ENCODE measurements around the gene ADI1. TPM values are rescaled to one million over a fixed set of nuclear protein-coding genes. Genes with fewer than 3 reads are reported as not detected.

ADI1 gene
- total and polyA plus RNA-seq, 4 donors: 56.2 to 660 (median 158) TPM

DNA sequence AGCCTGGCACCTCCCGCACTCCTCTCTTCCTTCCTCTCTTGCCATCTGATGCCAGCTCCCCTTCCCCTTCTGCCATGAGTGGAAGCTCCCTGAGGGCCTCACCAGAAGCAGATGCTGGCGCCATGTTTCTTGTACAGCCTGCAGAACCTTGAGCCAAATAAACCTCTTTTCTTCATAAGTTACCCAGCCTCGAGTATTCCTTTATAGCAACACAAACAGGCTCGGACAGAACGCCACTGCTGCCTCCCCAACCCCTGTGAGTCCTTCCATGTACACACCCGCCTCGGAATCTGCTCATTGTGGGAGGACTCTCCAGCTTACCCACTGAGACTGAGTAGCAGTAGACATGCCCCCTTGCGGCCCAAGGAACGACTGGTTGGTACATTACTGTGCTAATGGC, 47.5 kb upstream of the ADI1 start:
- Histone ChIP-seq H3K27me3 (ENCODE audit: control insufficient read depth in 4 of 4, insufficient read depth in 4 of 4, low read length in 3 of 4) (no peaks in the 10 kb centered on the region), H3K27ac (ENCODE audit: low read depth in 1 of 2, low read length in 2 of 2) (no peak overlapping the region), H3K4me3 (ENCODE audit: low read depth in 1 of 3, low read length in 3 of 3) (no peak overlapping the region), H3K36me3 (ENCODE audit: control insufficient read depth in 4 of 4, insufficient read depth in 3 of 4, low read depth in 1 of 4, low read length in 3 of 4) (no peaks in the 10 kb centered on the region), H3K9ac (ENCODE audit: low read depth in 1 of 2, low read length in 2 of 2) (no peak overlapping the region), H3K9me3 (ENCODE audit: control insufficient read depth in 4 of 4, low read length in 3 of 4) (no peaks in the 10 kb centered on the region), H3K4me1 (ENCODE audit: control insufficient read depth in 4 of 4, insufficient read depth in 4 of 4, low read length in 3 of 4) (no peaks in the 10 kb centered on the region)
- no peak for DNase-seq (ENCODE audit: low spot score)
- WGBS: 95% methylated on average over 9 of the region's 9 CpGs
- TF ChIP-seq TAF1 (conservative IDR thresholded peaks at IDR 0.05) (no peak), RAD21 (IDR thresholded peaks at IDR 0.05) (no peak), HNF4A (conservative IDR thresholded peaks at IDR 0.05) (no peak), YY1 (IDR thresholded peaks at IDR 0.05) (no peak), EGR1 (IDR thresholded peaks at IDR 0.05; ENCODE audit: low read depth in 2 of 2) (no peak), FOXA2 (IDR thresholded peaks at IDR 0.05) (no peak)
- TF ChIP-seq, protein P1, sequence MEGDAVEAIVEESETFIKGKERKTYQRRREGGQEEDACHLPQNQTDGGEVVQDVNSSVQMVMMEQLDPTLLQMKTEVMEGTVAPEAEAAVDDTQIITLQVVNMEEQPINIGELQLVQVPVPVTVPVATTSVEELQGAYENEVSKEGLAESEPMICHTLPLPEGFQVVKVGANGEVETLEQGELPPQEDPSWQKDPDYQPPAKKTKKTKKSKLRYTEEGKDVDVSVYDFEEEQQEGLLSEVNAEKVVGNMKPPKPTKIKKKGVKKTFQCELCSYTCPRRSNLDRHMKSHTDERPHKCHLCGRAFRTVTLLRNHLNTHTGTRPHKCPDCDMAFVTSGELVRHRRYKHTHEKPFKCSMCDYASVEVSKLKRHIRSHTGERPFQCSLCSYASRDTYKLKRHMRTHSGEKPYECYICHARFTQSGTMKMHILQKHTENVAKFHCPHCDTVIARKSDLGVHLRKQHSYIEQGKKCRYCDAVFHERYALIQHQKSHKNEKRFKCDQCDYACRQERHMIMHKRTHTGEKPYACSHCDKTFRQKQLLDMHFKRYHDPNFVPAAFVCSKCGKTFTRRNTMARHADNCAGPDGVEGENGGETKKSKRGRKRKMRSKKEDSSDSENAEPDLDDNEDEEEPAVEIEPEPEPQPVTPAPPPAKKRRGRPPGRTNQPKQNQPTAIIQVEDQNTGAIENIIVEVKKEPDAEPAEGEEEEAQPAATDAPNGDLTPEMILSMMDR (IDR thresholded peaks at IDR 0.05; ENCODE audit: low read depth, low read length, missing input control): no peak
- TF ChIP-seq, protein P2, sequence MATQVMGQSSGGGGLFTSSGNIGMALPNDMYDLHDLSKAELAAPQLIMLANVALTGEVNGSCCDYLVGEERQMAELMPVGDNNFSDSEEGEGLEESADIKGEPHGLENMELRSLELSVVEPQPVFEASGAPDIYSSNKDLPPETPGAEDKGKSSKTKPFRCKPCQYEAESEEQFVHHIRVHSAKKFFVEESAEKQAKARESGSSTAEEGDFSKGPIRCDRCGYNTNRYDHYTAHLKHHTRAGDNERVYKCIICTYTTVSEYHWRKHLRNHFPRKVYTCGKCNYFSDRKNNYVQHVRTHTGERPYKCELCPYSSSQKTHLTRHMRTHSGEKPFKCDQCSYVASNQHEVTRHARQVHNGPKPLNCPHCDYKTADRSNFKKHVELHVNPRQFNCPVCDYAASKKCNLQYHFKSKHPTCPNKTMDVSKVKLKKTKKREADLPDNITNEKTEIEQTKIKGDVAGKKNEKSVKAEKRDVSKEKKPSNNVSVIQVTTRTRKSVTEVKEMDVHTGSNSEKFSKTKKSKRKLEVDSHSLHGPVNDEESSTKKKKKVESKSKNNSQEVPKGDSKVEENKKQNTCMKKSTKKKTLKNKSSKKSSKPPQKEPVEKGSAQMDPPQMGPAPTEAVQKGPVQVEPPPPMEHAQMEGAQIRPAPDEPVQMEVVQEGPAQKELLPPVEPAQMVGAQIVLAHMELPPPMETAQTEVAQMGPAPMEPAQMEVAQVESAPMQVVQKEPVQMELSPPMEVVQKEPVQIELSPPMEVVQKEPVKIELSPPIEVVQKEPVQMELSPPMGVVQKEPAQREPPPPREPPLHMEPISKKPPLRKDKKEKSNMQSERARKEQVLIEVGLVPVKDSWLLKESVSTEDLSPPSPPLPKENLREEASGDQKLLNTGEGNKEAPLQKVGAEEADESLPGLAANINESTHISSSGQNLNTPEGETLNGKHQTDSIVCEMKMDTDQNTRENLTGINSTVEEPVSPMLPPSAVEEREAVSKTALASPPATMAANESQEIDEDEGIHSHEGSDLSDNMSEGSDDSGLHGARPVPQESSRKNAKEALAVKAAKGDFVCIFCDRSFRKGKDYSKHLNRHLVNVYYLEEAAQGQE (IDR thresholded peaks at IDR 0.05): no peak

DNA sequence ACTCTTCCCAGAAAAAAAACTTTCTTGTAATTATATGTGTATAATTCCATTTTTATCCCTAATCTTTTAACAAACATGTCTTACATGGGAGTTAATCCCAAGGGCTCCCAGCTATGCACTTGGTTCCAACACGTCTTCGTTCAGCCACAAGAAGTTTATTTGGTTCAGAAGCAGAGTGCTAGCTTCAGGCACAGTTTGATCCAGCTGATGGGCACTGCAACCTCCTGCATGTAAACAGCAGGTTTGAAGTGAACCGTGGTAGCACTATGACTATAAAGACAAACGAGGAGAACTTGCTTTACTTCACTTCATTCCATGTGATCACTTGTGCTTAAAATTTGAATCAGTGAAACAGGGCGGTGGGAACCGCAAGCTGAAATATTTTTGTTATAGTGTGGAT, 45.8 kb upstream of the ADI1 start:
- no peak for DNase-seq (ENCODE audit: low spot score)
- Histone ChIP-seq H3K9me3 (ENCODE audit: control insufficient read depth in 4 of 4, low read length in 3 of 4) (no peaks in the 10 kb centered on the region), H3K36me3 (ENCODE audit: control insufficient read depth in 4 of 4, insufficient read depth in 3 of 4, low read depth in 1 of 4, low read length in 3 of 4) (no peaks in the 10 kb centered on the region), H3K27me3 (ENCODE audit: control insufficient read depth in 4 of 4, insufficient read depth in 4 of 4, low read length in 3 of 4) (no peaks in the 10 kb centered on the region), H3K4me3 (ENCODE audit: low read depth in 1 of 3, low read length in 3 of 3) (no peak overlapping the region), H3K27ac (ENCODE audit: low read depth in 1 of 2, low read length in 2 of 2) (no peak overlapping the region), H3K4me1 (ENCODE audit: control insufficient read depth in 4 of 4, insufficient read depth in 4 of 4, low read length in 3 of 4) (no peaks in the 10 kb centered on the region), H3K9ac (ENCODE audit: low read depth in 1 of 2, low read length in 2 of 2) (no peak overlapping the region)
- 93% methylated on average over 6 of the region's 6 CpGs for WGBS
- TF ChIP-seq, protein P3, sequence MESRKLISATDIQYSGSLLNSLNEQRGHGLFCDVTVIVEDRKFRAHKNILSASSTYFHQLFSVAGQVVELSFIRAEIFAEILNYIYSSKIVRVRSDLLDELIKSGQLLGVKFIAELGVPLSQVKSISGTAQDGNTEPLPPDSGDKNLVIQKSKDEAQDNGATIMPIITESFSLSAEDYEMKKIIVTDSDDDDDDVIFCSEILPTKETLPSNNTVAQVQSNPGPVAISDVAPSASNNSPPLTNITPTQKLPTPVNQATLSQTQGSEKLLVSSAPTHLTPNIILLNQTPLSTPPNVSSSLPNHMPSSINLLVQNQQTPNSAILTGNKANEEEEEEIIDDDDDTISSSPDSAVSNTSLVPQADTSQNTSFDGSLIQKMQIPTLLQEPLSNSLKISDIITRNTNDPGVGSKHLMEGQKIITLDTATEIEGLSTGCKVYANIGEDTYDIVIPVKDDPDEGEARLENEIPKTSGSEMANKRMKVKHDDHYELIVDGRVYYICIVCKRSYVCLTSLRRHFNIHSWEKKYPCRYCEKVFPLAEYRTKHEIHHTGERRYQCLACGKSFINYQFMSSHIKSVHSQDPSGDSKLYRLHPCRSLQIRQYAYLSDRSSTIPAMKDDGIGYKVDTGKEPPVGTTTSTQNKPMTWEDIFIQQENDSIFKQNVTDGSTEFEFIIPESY (IDR thresholded peaks at IDR 0.05): no peak
- TF ChIP-seq JUND (IDR thresholded peaks at IDR 0.05) (no peak), FOXA2 (IDR thresholded peaks at IDR 0.05) (no peak), FOXA1 (IDR thresholded peaks at IDR 0.05) (no peak), HNF4G (IDR thresholded peaks at IDR 0.05) (no peak), EGR1 (IDR thresholded peaks at IDR 0.05; ENCODE audit: low read depth in 2 of 2) (no peak), SP1 (IDR thresholded peaks at IDR 0.05) (no peak), HNF4A (conservative IDR thresholded peaks at IDR 0.05) (no peak), TAF1 (conservative IDR thresholded peaks at IDR 0.05) (no peak), RAD21 (IDR thresholded peaks at IDR 0.05) (no peak), GABPA (IDR thresholded peaks at IDR 0.05 in 1 of 2, conservative IDR thresholded peaks at IDR 0.05 in 1 of 2) (no peak), YY1 (IDR thresholded peaks at IDR 0.05) (no peak), RXRA (IDR thresholded peaks at IDR 0.05) (no peak), NR2F2 (IDR thresholded peaks at IDR 0.05) (no peak)
- TF ChIP-seq, protein P4, sequence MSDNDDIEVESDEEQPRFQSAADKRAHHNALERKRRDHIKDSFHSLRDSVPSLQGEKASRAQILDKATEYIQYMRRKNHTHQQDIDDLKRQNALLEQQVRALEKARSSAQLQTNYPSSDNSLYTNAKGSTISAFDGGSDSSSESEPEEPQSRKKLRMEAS (IDR thresholded peaks at IDR 0.05): no peak
- TF ChIP-seq, protein P5, sequence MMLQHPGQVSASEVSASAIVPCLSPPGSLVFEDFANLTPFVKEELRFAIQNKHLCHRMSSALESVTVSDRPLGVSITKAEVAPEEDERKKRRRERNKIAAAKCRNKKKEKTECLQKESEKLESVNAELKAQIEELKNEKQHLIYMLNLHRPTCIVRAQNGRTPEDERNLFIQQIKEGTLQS (IDR thresholded peaks at IDR 0.05): no peak
- TF ChIP-seq, protein P1 (IDR thresholded peaks at IDR 0.05; ENCODE audit: low read depth, low read length, missing input control): no peak
- TF ChIP-seq, protein P2 (IDR thresholded peaks at IDR 0.05): no peak
